ENCODE measurements around the gene TMEM258.

DNA sequence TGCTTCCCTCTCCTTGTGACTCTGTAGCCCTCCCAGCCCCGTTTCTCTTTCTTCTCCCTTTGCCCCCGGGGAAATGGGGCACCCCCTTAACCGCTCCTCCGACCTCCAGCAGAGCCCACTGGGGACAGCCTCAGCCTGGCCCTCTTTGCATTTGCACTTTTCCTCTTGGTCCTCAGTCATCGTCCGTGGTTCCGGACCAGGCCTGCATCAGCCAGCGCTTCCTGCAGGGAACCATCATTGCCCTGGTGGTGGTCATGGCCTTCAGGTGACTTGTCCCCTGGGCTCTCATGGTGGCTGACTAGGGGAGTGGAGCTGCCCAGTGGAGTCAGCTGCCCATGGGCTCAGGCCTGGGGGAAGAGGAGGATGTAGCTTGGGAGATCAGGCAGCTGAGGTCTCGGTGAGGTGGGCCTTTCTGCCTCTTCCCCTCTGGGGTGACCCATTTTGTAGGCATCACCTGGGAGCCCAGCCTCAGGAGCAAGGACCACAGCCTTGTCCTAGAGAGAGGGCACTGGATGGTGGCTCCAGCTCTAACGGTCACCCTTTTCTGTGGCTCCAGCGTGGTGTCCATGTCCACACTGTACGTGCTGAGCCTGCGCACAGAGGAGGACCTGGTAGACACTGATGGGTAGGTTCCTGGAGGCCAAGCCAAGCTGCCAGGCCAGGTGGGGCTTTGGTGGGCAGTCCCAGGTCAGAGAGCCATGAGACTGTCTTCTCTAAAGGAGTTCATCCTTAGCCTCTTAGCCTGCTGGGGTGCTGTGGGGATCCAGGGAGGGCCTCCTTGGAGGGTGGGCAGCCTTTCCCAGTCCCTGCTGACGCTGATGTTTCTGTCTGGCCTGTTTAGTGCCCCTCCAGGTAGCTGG, 12.5 kb downstream of the TMEM258 start:
- TF ChIP-seq, protein P1, sequence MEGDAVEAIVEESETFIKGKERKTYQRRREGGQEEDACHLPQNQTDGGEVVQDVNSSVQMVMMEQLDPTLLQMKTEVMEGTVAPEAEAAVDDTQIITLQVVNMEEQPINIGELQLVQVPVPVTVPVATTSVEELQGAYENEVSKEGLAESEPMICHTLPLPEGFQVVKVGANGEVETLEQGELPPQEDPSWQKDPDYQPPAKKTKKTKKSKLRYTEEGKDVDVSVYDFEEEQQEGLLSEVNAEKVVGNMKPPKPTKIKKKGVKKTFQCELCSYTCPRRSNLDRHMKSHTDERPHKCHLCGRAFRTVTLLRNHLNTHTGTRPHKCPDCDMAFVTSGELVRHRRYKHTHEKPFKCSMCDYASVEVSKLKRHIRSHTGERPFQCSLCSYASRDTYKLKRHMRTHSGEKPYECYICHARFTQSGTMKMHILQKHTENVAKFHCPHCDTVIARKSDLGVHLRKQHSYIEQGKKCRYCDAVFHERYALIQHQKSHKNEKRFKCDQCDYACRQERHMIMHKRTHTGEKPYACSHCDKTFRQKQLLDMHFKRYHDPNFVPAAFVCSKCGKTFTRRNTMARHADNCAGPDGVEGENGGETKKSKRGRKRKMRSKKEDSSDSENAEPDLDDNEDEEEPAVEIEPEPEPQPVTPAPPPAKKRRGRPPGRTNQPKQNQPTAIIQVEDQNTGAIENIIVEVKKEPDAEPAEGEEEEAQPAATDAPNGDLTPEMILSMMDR (IDR thresholded peaks at IDR 0.05): no peak
- TF ChIP-seq EZH2 (IDR thresholded peaks at IDR 0.05; ENCODE audit: borderline replicate concordance, insufficient read depth, low read depth, low read length, poor library complexity, severe bottlenecking): no peak
